ENCODE data around the gene PLXNA2. TPM values are rescaled to one million over a fixed set of nuclear protein-coding genes. Genes with fewer than 3 reads are reported as not detected.

Gene PLXNA2
- total and polyA plus RNA-seq, 11 donors = 9.2 to 28.2 (median 18.0) TPM

DNA sequence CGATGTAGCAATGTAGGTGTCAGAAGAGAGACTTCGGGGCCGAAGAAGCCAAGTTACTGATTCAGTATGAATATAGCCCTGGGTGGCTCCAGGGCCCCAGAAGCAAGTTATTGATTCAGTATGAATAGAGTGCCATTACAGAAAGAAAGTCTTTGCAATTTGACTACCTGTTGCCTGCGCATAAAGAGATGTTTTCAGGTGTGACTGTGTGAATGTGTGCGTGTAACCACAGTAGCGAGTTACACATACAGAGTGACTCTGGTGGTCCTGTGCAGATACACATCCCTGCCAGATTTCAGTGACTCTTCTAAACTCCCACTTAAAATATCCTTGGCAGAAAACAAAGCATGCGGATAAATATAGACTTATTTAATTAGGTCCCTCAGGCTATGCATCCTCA is 190.5 kb downstream of the PLXNA2 start:
- H3K36me3 ChIP-seq = peaks cover 0 to 98% (median 74%) of the 10 kb centered on the region in 9 donors
- intact Hi-C loops (cut with DNase I) = no loop called here
- no peaks in the 10 kb centered on the region for H3K9me3 ChIP-seq
- no peak overlapping the region for H3K4me3 ChIP-seq
- 81 to 92% (median 89%) methylated on average over 7 of the region's 7 CpGs for whole genome bisulfite sequencing, 4 donors
- peaks cover 0 to 8% (median 0%) of the 10 kb centered on the region in 12 donors for H3K4me1 ChIP-seq
- no peak overlapping the region for H3K27ac ChIP-seq
- no peaks in the 10 kb centered on the region for H3K27me3 ChIP-seq
- TF ChIP-seq, protein P1, sequence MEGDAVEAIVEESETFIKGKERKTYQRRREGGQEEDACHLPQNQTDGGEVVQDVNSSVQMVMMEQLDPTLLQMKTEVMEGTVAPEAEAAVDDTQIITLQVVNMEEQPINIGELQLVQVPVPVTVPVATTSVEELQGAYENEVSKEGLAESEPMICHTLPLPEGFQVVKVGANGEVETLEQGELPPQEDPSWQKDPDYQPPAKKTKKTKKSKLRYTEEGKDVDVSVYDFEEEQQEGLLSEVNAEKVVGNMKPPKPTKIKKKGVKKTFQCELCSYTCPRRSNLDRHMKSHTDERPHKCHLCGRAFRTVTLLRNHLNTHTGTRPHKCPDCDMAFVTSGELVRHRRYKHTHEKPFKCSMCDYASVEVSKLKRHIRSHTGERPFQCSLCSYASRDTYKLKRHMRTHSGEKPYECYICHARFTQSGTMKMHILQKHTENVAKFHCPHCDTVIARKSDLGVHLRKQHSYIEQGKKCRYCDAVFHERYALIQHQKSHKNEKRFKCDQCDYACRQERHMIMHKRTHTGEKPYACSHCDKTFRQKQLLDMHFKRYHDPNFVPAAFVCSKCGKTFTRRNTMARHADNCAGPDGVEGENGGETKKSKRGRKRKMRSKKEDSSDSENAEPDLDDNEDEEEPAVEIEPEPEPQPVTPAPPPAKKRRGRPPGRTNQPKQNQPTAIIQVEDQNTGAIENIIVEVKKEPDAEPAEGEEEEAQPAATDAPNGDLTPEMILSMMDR (IDR thresholded peaks at IDR 0.05) = no peak
- TF ChIP-seq POLR2A (IDR thresholded peaks at IDR 0.05) = no peak
- ATAC-seq (no peak), DNase-seq (no peak)

DNA sequence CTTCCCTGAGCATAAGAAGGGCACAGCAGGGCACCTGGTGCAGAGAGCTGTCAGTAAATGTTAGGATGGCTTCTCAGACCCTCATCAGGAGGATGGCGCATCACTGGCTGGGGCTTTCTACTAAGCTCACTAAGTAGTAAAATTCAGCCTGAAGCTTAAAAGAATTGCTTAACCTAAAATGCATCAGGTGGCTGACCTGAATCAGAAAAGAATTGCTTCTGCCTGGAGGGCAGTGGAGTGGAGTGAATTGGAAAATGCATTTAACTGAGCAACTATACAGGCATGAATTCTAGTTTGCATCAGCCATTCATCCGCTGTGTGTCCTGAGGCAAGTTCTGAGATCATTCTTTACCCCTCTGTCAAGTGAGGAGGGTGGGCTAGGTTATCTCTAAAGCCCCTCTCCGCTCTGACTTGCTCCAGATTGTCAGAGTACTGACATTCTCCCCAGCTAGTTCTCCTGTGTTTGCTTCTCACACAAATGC is 191.2 kb downstream of the PLXNA2 start:
- Histone ChIP-seq H3K36me3 (peaks cover 0 to 91% (median 70%) of the 10 kb centered on the region in 9 donors), H3K27ac (no peak overlapping the region), H3K4me3 (no peak overlapping the region), H3K9me3 (no peaks in the 10 kb centered on the region), H3K4me1 (peaks cover 0 to 15% (median 4%) of the 10 kb centered on the region in 12 donors), H3K27me3 (no peaks in the 10 kb centered on the region)
- DNase-seq = no peak
- 98 to 99% (median 98%) methylated on average over 3 of the region's 3 CpGs for WGBS, 4 donors
- no peak for TF ChIP-seq POLR2A (IDR thresholded peaks at IDR 0.05)
- TF ChIP-seq, protein P1 (IDR thresholded peaks at IDR 0.05) = no peak
- no peak for ATAC-seq
- intact Hi-C loops (cut with DNase I) = no loop called here

GRCh38 chr1:208052135-208052534 is 192.0 kb downstream of the PLXNA2 start:
- no peak overlapping the region for H3K4me3 ChIP-seq
- no peaks in the 10 kb centered on the region for H3K27me3 ChIP-seq
- DNase-seq (no peak), ATAC-seq (no peak)
- no peaks in the 10 kb centered on the region for H3K9me3 ChIP-seq
- TF ChIP-seq, protein P1 (IDR thresholded peaks at IDR 0.05) = no peak
- TF ChIP-seq POLR2A (IDR thresholded peaks at IDR 0.05) = no peak
- H3K27ac ChIP-seq = no peak overlapping the region
- peaks cover 0 to 22% (median 10%) of the 10 kb centered on the region in 12 donors for H3K4me1 ChIP-seq
- intact Hi-C loops (cut with DNase I) = no loop called here
- 85 to 99% (median 95%) methylated on average over 8 of the region's 8 CpGs for WGBS, 4 donors
- H3K36me3 ChIP-seq = peaks cover 0 to 83% (median 66%) of the 10 kb centered on the region in 9 donors

DNA sequence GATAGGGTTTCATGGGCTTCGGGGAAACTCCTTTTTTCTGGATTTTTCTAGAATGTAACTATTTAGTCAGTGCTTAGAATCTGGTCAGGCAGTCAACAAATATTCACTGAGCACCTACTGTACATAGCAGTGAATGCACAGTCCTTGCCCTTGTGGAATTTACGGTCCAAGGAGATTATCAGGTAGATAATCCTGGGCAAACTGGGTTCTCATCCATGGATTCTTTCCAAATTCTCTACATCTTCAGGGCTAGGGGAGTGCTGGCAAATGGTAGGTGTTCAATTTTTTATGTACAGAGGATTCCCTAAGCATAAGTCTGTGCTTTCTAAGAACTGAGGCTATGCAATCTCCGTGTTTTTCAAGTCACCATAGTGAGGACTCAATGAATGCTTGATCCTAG is 192.5 kb downstream of the PLXNA2 start:
- peaks cover 0 to 78% (median 64%) of the 10 kb centered on the region in 9 donors for H3K36me3 ChIP-seq
- WGBS, 4 donors = 91 to 97% (median 95%) methylated on average over 3 of the region's 3 CpGs

More for the DNA sequence above, 192.5 kb downstream of the PLXNA2 start:
- ATAC-seq (no peak), DNase-seq (no peak)
- Histone ChIP-seq H3K4me1 (peaks cover 0 to 25% (median 12%) of the 10 kb centered on the region in 12 donors), H3K27ac (no peak overlapping the region), H3K9me3 (no peaks in the 10 kb centered on the region), H3K4me3 (no peak overlapping the region), H3K27me3 (no peaks in the 10 kb centered on the region)
- no peak for TF ChIP-seq POLR2A (IDR thresholded peaks at IDR 0.05)
- TF ChIP-seq, protein P1 (IDR thresholded peaks at IDR 0.05) = no peak
- intact Hi-C loops (cut with DNase I) = no loop called here
